Naive B cell (primary cell): ENCODE results near the gene PMVK. TPM values are rescaled to one million over a fixed set of nuclear protein-coding genes. Genes with fewer than 3 reads are reported as not detected.
A peak's percentile ranks its signal among the peaks of the same experiment; 100 is the strongest.

Experiments used
- ATAC-seq, 2 donors: fragments of 150-1000 bp; cut with Tn5 transposase; 2 replicates each; pipeline ENCODE4 v1.10.0; 2021; ENCODE audit warnings: low read depth in 2 of 2, mild to moderate bottlenecking in 2 of 2, moderate library complexity in 2 of 2
- DNase-seq: peaks from one replicate; pipeline ENCODE4 v3.0.0; 2022
- H3K27ac Mint-ChIP-seq, 6 donors: one replicate each; pipeline ENCODE4 v1.8.0; 2020 to 2022; ENCODE audit warnings: mild to moderate bottlenecking in 6 of 6, mixed read lengths in 6 of 6, moderate library complexity in 5 of 6, inconsistent platforms in 2 of 6
- H3K27me3 Mint-ChIP-seq, 3 donors: one replicate each; pipeline ENCODE4 v1.8.0; 2021 to 2022; ENCODE audit warnings: mixed read lengths in 3 of 3, mild to moderate bottlenecking in 1 of 3
- H3K36me3 Mint-ChIP-seq, 2 donors: one replicate each; pipeline ENCODE4 v1.8.0; 2020 to 2022; ENCODE audit warnings: mixed read lengths in 2 of 2, inconsistent platforms in 1 of 2, mild to moderate bottlenecking in 1 of 2
- H3K4me1 Mint-ChIP-seq, 3 donors: one replicate each; pipeline ENCODE4 v1.8.0; 2020 to 2022; ENCODE audit warnings: mixed read lengths in 3 of 3, inconsistent platforms in 1 of 3, mild to moderate bottlenecking in 1 of 3, moderate library complexity in 1 of 3
- H3K4me3 Mint-ChIP-seq, 8 donors: one replicate each; pipeline ENCODE4 v1.8.0; 2020 to 2022; ENCODE audit warnings: mild to moderate bottlenecking in 8 of 8, mixed read lengths in 8 of 8, moderate library complexity in 8 of 8, inconsistent platforms in 2 of 8
- H3K9me3 Mint-ChIP-seq, 7 donors: one replicate each; pipeline ENCODE4 v1.8.0; 2020 to 2022; ENCODE audit warnings: mixed read lengths in 7 of 7, mild to moderate bottlenecking in 5 of 7, inconsistent platforms in 2 of 7, moderate library complexity in 1 of 7
- polyA plus RNA-seq, 6 donors: library from polyadenylated mRNA; unstranded; fragments of 300-500 nt; fragmentation: Illumina TruSeq; gene quantifications; one replicate each; pipeline ENCODE4 v1.2.3, GENCODE V29; 2021; ENCODE audit warnings: low read depth in 6 of 6

PMVK gene
- polyA plus RNA-seq, 6 donors from 2014 or later, result 30.8 to 45.7 (median 33.3) TPM

- H3K4me1 Mint-ChIP-seq, result no peaks in the 10 kb centered on the region
- no peak overlapping the region for H3K27ac Mint-ChIP-seq
- no peaks in the 10 kb centered on the region for H3K9me3 Mint-ChIP-seq
- H3K27me3 Mint-ChIP-seq, result peaks cover 5 to 16% (median 8%) of the 10 kb centered on the region in 3 donors
- ATAC-seq, result no peak
- DNase-seq, result no peak
- H3K4me3 Mint-ChIP-seq, result no peak overlapping the region
- H3K36me3 Mint-ChIP-seq, result no peaks in the 10 kb centered on the region
Observed at GRCh38 chr1:154884869-154885701, 51.4 kb downstream of the PMVK start.

GRCh38 chr1:154883919-154884868 lies 52.3 kb downstream of the PMVK start:
- DNase-seq (no peak), ATAC-seq (no peak)
- Mint-ChIP-seq H3K4me1 (no peaks in the 10 kb centered on the region), H3K27ac (peak overlapping the region in 1 of 6 donors; percentile 1), H3K27me3 (peaks cover 5 to 16% (median 8%) of the 10 kb centered on the region in 3 donors), H3K9me3 (no peaks in the 10 kb centered on the region), H3K4me3 (no peak overlapping the region), H3K36me3 (no peaks in the 10 kb centered on the region)

- peaks cover 0 to 5% (median 4%) of the 10 kb centered on the region in 3 donors for H3K27me3 Mint-ChIP-seq
Observed at GRCh38 chr1:154881820-154882535, 54.5 kb downstream of the PMVK start.

GRCh38 chr1:154880671-154881070 lies 55.8 kb downstream of the PMVK start:
- no peak for DNase-seq
- no peaks in the 10 kb centered on the region for H3K36me3 Mint-ChIP-seq
- H3K27ac Mint-ChIP-seq, result no peak overlapping the region
- H3K9me3 Mint-ChIP-seq, result no peaks in the 10 kb centered on the region
- H3K4me1 Mint-ChIP-seq, result no peaks in the 10 kb centered on the region
- ATAC-seq, result no peak
- H3K27me3 Mint-ChIP-seq, result peaks cover 1 to 5% (median 4%) of the 10 kb centered on the region in 3 donors
- H3K4me3 Mint-ChIP-seq, result no peak overlapping the region

More at GRCh38 chr1:154881820-154882535, 54.5 kb downstream of the PMVK start:
- H3K4me1 Mint-ChIP-seq, result no peaks in the 10 kb centered on the region
- no peaks in the 10 kb centered on the region for H3K9me3 Mint-ChIP-seq
- no peak for DNase-seq
- no peak overlapping the region for H3K4me3 Mint-ChIP-seq
- H3K27ac Mint-ChIP-seq, result no peak overlapping the region
- ATAC-seq, result no peak
- no peaks in the 10 kb centered on the region for H3K36me3 Mint-ChIP-seq

GRCh38 chr1:154879038-154879421 lies 57.5 kb downstream of the PMVK start:
- DNase-seq (no peak), ATAC-seq (no peak)
- no peaks in the 10 kb centered on the region for H3K36me3 Mint-ChIP-seq
- no peaks in the 10 kb centered on the region for H3K4me1 Mint-ChIP-seq
- no peak overlapping the region for H3K27ac Mint-ChIP-seq
- H3K9me3 Mint-ChIP-seq, result no peaks in the 10 kb centered on the region
- H3K27me3 Mint-ChIP-seq, result peaks cover 4 to 13% (median 13%) of the 10 kb centered on the region in 3 donors
- no peak overlapping the region for H3K4me3 Mint-ChIP-seq

- H3K9me3 Mint-ChIP-seq, result no peaks in the 10 kb centered on the region
- no peak overlapping the region for H3K4me3 Mint-ChIP-seq
- peaks cover 4 to 13% (median 13%) of the 10 kb centered on the region in 3 donors for H3K27me3 Mint-ChIP-seq
- H3K27ac Mint-ChIP-seq, result no peak overlapping the region
- peak; percentile 86 to 97 for ATAC-seq
- no peaks in the 10 kb centered on the region for H3K4me1 Mint-ChIP-seq
- no peaks in the 10 kb centered on the region for H3K36me3 Mint-ChIP-seq
- DNase-seq, result peak; percentile 57
Observed at GRCh38 chr1:154878371-154879037, 58.0 kb downstream of the PMVK start.

- DNase-seq, result no peak
- Mint-ChIP-seq H3K4me3 (no peak overlapping the region), H3K9me3 (no peaks in the 10 kb centered on the region), H3K36me3 (no peaks in the 10 kb centered on the region), H3K4me1 (no peaks in the 10 kb centered on the region), H3K27ac (no peak overlapping the region), H3K27me3 (peaks cover 7 to 13% (median 13%) of the 10 kb centered on the region in 3 donors)
- ATAC-seq, result no peak
Observed at GRCh38 chr1:154877370-154877974, 59.0 kb downstream of the PMVK start.

GRCh38 chr1:154876842-154877369 lies 59.6 kb downstream of the PMVK start:
- Mint-ChIP-seq H3K9me3 (no peaks in the 10 kb centered on the region), H3K27ac (no peak overlapping the region), H3K4me1 (no peaks in the 10 kb centered on the region), H3K36me3 (no peaks in the 10 kb centered on the region), H3K27me3 (peaks cover 7 to 15% (median 12%) of the 10 kb centered on the region in 3 donors), H3K4me3 (no peak overlapping the region)
- DNase-seq (no peak), ATAC-seq (no peak)

Other genes starting within 250 kb of the PMVK start
- gene KCNN3, start 66.4 kb downstream of the PMVK start, polyA plus RNA-seq, result under 1 TPM in 1 of 6 donors, not detected in 5; 0.03 TPM
- 10 to 100 TPM; 36.2 to 77.3 (median 69.5) TPM for gene PBXIP1, start 19.4 kb upstream of the PMVK start, polyA plus RNA-seq
- 10 to 100 TPM in 5 of 6 donors, 1 to 10 TPM in 1; 10.0 to 45.1 (median 29.4) TPM for gene PYGO2, start 25.1 kb upstream of the PMVK start, polyA plus RNA-seq
- gene SHC1, start 34.0 kb upstream of the PMVK start, polyA plus RNA-seq, result 10 to 100 TPM; 23.3 to 34.0 (median 26.3) TPM
- 100 to 1,000 TPM; 117 to 196 (median 131) TPM for gene CKS1B, start 38.0 kb upstream of the PMVK start, polyA plus RNA-seq
- gene FLAD1, start 46.6 kb upstream of the PMVK start, polyA plus RNA-seq, result 10 to 100 TPM; 37.0 to 57.0 (median 49.4) TPM
- gene LENEP, start 56.9 kb upstream of the PMVK start, polyA plus RNA-seq, result not detected
- 1 to 10 TPM in 5 of 6 donors, not detected in 1; 2.2 to 5.5 (median 2.7) TPM for gene ZBTB7B, start 66.1 kb upstream of the PMVK start, polyA plus RNA-seq
- not detected for gene DCST2, start 97.1 kb upstream of the PMVK start, polyA plus RNA-seq
- gene DCST1, start 97.1 kb upstream of the PMVK start, polyA plus RNA-seq, result not detected
- 1 to 10 TPM; 2.8 to 8.8 (median 7.0) TPM for gene ADAM15, start 114.6 kb upstream of the PMVK start, polyA plus RNA-seq
- 1 to 10 TPM in 5 of 6 donors, not detected in 1; 2.6 to 6.0 (median 3.3) TPM for gene EFNA4, start 127.0 kb upstream of the PMVK start, polyA plus RNA-seq
- 1 to 10 TPM in 3 of 6 donors, under 1 TPM in 2, not detected in 1; 0.54 to 2.9 (median 2.1) TPM for gene EFNA3, start 142.1 kb upstream of the PMVK start, polyA plus RNA-seq
- under 1 TPM in 3 of 6 donors, not detected in 3; 0.18 to 0.82 (median 0.56) TPM for gene EFNA1, start 191.2 kb upstream of the PMVK start, polyA plus RNA-seq
- gene SLC50A1, start 199.1 kb upstream of the PMVK start, polyA plus RNA-seq, result 100 to 1,000 TPM; 152 to 273 (median 201) TPM
- gene DPM3, start 203.8 kb upstream of the PMVK start, polyA plus RNA-seq, result 100 to 1,000 TPM in 1 of 6 donors, 10 to 100 TPM in 5; 77.4 to 100 (median 90.5) TPM
- 100 to 1,000 TPM; 340 to 379 (median 354) TPM for gene KRTCAP2, start 236.6 kb upstream of the PMVK start, polyA plus RNA-seq
- under 1 TPM in 2 of 6 donors, not detected in 4; 0.13 to 0.35 TPM for gene TRIM46, start 237.1 kb upstream of the PMVK start, polyA plus RNA-seq